ENCODE data around the gene ASIC4. TPM values are rescaled to one million over a fixed set of nuclear protein-coding genes. Genes with fewer than 3 reads are reported as not detected.

The ASIC4 gene
- total and polyA plus RNA-seq, 2 of the 8 experiments (the other 6 are each of a cell fraction or from before 2014, with no cell fraction given) = 0.12 to 0.22 TPM

GRCh38 chr2:219541611-219542180, 27.4 kb downstream of the ASIC4 start (continued):
- TF ChIP-seq KDM1A (IDR thresholded peaks at IDR 0.05; ENCODE audit: borderline replicate concordance, low read length) (no peak), GTF2F1 (IDR thresholded peaks at IDR 0.05; ENCODE audit: borderline replicate concordance, low read depth, low read length) (no peak), SIN3A (conservative IDR thresholded peaks at IDR 0.05 in 1 of 2, IDR thresholded peaks at IDR 0.05 in 1 of 2; ENCODE audit: low read depth in 1 of 2, low read length in 2 of 2) (peak in 1 of 2 experiments; percentile 86; a peak in 2 of 4 replicates), POLR2A (IDR thresholded peaks at IDR 0.05; ENCODE audit: control extremely low read depth in 1 of 2, low read depth in 2 of 2, low read length in 2 of 2) (no peak), KDM4A (IDR thresholded peaks at IDR 0.05; ENCODE audit: low read depth, low read length, severe bottlenecking) (peak; percentile 75), RXRA (IDR thresholded peaks at IDR 0.05; ENCODE audit: insufficient read depth, low read depth, low read length) (no peak), SIX5 (IDR thresholded peaks at IDR 0.05; ENCODE audit: low read depth, low read length) (no peak), SAP30 (IDR thresholded peaks at IDR 0.05; ENCODE audit: insufficient read depth, insufficient replicate concordance, low read length) (no peak), CHD1 (IDR thresholded peaks at IDR 0.05; ENCODE audit: low read depth, low read length) (no peak), JUN (IDR thresholded peaks at IDR 0.05; ENCODE audit: low read depth, low read length) (no peak), FOSL1 (IDR thresholded peaks at IDR 0.05; ENCODE audit: insufficient read depth, low read depth, low read length) (0 out of 2 replicates have a peak, but pooled peaks have one; percentile 0), TAF7 (optimal IDR thresholded peaks at IDR 0.05; ENCODE audit: borderline replicate concordance, low read depth, low read length) (peak; percentile 88), NANOG (IDR thresholded peaks at IDR 0.05; ENCODE audit: insufficient read depth, low read depth, low read length, poor library complexity, severe bottlenecking) (no peak), RBBP5 (IDR thresholded peaks at IDR 0.05; ENCODE audit: borderline replicate concordance, low read depth, low read length) (no peak), EGR1 (IDR thresholded peaks at IDR 0.05; ENCODE audit: borderline replicate concordance, low read depth, low read length) (0 out of 2 replicates have a peak, but pooled peaks have one; percentile 11), CHD2 (IDR thresholded peaks at IDR 0.05; ENCODE audit: low read length) (no peak), KDM5A (IDR thresholded peaks at IDR 0.05; ENCODE audit: low read length) (no peak), EP300 (IDR thresholded peaks at IDR 0.05; ENCODE audit: borderline replicate concordance in 1 of 2, low read depth in 2 of 2, low read length in 2 of 2) (no peak), CREB1 (IDR thresholded peaks at IDR 0.05) (peak; percentile 96), SP4 (IDR thresholded peaks at IDR 0.05; ENCODE audit: low read length) (0 out of 2 replicates have a peak, but pooled peaks have one; percentile 62), POU5F1 (IDR thresholded peaks at IDR 0.05; ENCODE audit: low read depth, low read length) (no peak), USF2 (IDR thresholded peaks at IDR 0.05; ENCODE audit: low read length) (no peak), CTBP2 (IDR thresholded peaks at IDR 0.05; ENCODE audit: borderline replicate concordance, insufficient read depth, insufficient read length, low read length) (peak; percentile 79), SUZ12 (IDR thresholded peaks at IDR 0.05; ENCODE audit: low read length) (no peak)
